NCI-H82 (cell line): ENCODE data around the gene RFPL2.
"Not testable (repeated sequence)": the region's sequence is repeated elsewhere in the genome, so short reads cannot be mapped to it uniquely, and the experiment has no call there.

Source experiments
- DNase-seq: peaks from one replicate; lab custom pipeline; 2025; lab: John Stamatoyannopoulos, UW

Gene RFPL2

DNA sequence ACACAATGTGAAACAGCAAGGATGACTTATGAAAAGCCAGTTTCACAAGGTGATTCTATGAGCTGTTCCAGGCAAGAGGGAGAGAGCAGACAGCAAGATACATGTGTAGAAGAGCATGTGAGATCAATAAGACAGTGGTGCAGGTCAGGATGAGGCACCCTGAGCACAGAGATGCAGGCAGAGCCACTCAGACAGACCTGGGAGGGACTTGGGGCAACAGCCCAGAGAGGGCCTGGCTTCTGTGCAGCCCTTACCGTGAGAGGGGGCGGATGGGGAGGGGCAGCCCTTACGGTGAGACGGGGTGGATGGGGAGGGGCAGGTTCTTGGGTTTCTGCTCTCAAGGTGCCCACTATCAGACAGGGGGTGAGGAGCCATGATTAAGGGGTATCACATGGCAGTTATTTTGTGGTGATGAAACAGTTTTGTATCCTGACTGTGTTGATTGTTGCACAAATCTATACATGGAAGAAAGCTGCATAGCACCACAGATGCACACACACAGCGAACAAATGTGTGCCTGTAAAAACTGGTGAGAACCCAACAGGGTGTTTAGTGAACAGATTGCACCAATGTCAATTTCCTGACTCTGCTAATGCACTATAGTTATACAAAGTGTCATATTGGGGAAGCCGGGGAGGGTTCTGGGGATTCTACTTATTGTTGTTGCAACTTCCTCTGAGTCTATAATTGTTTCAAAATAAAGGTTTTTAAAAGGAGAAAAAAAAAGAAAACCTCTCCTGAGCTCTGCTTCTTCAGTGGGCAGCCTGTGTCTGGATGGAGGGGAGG lies 40.6 kb downstream of the RFPL2 start:
- no peak for DNase-seq

DNA sequence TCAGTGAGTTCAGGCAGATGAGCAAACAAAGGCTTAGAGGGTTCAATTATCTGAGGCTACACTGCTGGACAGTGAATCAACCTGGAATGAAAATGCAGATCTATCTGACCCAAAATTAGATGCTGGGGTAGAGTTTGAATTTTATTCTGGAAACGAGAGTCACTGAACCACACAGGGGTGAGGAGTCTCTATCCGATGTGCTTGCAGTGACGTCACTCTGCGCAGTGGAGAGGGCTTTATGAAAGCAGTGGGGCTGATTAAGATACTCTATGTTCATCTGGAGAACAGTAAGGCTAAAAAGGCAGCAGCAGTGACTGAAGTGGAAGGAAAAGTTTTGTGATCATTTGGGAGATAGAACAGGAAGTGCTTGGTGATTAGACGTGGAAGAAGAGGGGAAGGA lies 44.5 kb downstream of the RFPL2 start:
- DNase-seq, result not testable (repeated sequence)

DNA sequence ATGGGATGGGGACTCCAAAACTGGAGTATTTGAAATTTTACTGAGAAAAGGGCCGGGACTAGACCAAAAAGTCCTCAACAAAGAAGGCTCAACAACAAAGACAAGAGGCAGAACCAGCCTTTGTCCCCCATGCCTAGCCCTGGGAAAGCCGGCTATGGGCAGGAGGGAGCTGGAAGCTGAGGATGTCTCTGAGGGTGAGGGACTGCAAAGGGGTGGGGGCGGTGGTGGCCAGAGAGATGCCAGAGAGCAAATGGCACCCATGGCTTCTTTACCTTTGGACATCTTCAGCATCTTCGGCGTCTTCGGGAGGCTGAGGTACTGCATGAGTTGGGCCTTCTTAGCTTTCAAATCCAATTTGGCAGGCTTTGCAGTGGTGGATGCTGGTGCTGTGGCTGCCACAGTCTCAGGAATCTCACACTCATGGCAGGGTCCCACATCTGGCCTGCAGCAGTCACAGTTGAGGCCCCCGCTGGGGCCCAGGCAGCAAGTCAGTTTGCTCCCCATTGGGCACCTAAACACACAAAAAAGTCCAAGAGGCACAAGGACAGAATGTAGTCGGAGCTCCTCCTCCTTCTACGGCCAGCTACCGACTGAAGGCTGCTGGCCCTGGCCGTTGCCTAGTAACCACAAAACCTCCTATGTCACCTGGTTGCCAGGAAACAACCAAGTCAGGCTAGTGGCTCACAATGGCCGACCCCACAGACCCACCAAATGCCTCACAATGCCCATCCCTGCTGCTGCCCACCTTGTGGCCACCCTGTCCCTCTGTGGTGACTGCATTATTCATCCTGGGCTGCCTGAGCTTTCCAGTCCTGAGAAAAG lies 46.0 kb downstream of the RFPL2 start, which contains the start of gene C22orf42:
Gene C22orf42 (minus strand): TSS at position 592 of the 822 bp plus-strand sequence. CDS start 88 bp downstream, at position 504.
- DNase-seq, result no peak

DNA sequence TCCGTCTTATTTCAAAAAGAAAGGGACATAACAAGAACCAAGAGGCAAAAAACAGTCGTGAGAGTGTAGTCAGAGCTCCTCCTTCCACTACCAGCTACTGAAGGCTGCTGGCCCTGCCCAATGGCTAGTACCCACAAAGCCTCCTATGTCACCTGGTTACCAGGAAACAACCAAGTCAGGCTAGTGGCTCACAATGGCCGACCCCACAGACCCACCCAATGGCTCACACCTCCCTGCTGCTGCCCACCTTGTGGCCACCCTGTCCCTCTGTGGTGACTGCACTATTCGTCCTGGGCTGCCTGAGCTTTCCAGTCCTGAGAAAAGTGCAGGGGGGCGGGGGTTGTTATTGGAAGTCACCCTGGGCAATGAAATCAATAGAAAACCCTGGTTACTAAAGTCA lies 47.2 kb downstream of the RFPL2 start:
- not testable (repeated sequence) for DNase-seq

DNA sequence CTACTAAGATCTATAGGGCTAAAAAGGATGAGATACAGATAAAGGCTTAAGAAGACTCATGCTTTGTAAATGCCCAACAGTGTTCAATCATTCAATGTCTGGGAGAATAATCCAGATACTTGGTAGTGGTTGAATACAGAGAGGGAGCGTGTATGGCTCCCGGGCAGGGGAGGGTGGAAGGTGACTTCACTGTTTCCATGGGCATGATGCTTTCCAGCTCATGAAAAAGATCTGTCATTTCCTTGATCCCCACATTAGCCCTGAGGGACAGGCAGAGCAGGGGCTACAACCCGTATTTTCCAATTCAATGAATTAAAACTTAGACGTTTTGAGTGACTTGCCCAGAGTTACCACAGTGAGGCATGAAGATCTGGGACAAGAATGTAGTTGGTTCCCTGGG lies 50.1 kb downstream of the RFPL2 start:
- DNase-seq, result not testable (repeated sequence)

DNA sequence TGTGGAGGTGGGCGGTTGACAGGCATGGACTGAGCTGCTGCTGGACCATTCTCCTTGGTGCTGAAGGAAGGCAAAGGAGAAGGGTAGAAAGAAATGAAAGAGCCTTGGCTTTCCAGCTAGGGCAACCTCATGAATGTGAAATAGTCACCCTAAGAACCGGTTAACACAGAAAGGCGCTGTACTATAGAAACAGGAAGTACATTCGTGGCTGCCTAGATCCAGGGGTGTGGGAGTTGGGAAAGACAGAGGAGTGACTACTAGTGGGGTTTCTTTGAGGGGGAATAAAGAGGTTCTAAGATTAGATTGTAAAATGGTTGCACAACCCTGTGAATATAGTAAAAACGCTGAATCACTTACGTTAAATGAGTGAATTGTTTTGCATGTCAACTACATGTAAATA lies 53.2 kb downstream of the RFPL2 start:
- DNase-seq, result not testable (repeated sequence)

DNA sequence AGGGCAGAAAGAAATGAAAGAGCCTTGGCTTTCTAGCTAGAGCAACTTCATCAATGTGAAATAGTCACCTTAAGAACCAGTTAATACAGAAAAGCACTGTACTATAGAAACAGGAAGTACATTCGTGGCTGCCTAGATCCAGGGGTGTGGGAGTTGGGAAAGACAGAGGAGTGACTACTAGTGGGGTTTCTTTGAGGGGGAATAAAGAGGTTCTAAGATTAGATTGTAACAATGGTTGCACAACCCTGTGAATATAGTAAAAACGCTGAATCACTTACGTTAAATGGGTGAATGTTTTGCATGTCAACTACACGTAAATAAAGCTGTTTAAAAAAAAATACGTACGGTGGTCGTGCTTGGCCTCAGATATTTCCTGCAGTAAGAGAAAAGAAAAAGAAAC lies 54.2 kb downstream of the RFPL2 start:
- not testable (repeated sequence) for DNase-seq

DNA sequence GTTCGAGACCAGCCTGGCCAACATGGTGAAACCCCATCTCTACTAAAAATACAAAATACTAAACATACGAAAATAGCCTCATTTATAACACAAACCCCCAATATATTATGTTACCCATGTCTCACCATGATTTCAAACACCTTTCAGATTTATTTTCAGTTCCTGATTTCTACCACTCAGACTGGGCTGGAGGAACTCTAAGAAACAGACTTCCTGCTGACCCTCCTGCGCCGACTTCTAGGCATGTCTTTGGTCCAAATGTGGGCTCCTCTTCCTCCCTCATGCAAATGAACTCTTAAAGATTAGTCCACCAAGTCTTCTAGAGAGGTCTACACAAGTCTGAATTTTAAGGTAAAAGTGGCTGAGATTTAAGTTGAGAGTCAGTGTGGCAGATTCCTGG lies 56.5 kb downstream of the RFPL2 start:
- not testable (repeated sequence) for DNase-seq

DNA sequence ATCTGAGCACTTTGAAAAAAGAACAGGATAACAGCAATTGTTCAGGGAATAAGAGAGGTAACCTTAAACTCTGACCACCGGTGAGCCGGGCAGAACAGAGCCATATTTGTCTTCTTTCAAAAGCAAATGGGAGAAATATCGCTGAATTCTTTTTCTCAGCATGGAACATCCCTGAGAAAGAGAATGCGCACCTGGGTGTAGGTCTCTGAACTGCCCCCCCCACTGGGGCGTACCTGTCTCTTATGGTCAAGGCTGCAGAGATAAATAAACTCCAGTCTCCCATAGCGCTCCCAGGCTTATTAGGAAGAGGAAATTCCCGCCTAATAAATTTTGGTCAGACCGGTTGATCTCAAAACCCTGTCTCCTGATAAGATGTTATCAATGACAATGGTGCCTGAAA lies 57.7 kb downstream of the RFPL2 start:
- DNase-seq, result not testable (repeated sequence)

DNA sequence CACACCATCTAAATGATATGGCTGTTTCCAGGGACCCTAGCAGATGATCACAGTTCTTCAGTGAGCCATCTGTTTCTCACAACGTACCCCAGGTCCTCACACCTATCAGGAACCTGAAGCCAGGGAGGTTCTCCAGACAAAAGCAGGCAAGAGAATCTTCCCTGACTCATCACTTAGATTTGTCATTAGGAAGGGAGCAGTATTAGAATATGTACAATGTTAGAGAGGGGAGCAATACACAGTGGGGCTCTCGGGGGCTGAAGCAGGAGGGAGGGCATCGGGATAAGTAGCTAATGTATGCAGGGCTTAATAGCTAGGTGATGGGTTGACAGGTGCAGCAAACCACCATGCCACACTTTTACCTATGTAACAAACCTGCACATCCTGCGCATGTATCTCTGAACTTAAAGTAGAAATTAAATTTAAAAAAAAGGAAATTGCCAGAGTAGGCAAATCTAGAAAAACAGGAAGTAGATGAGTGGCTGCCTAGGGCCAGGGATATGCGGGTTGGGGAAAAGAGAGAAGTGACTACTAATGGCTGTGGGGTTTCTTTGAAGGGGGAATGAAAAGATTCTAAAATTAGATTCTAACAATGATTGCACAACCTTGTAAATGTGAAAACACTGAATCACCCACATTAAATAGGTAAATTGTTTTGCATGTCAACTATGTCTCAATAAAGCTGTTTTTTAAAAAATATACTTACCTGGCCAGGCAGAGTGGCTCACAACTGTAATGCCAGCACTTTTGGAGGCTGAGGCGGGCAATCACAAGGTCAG lies 60.2 kb downstream of the RFPL2 start:
- DNase-seq, result no peak

DNA sequence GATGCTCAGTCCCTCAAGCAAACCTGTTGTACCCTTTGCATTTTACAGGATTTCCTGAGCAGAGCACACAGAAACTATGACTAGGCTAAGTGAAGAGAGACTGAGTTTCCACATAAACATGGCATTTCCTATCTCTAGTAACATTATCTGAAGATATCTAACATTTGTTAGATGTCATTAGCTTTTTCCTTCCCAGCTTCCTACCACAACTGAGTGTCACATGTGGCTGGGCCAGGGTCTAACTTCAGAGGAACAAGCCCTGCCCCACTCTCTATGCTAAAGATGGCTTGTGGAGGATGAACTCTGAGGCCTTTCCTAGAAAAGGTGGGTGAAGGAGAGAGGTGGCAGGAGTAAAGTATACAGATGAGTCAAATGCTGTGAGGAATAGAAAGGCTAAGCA lies 62.3 kb downstream of the RFPL2 start:
- no peak for DNase-seq

DNA sequence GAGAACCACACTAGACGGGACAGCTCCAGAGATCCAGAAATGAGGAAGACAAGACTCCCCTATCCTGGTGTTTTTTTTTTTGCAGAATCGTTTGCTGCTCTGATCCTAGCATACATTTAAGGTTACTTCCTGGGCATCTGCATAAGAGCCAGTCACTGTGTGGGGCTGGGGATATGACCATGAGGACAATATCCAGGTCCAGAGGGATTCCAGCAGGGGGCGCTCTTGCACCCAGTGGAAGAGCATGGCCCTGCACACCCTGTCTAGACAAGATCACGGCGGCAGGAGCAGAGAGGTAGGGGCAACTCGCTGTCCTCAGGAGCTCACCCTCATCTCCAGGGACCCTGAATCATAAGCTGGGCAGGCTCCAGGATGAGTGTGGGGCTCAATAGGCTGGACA lies 64.2 kb downstream of the RFPL2 start:
- DNase-seq, result not testable (repeated sequence)
